ENCODE measurements around the gene MAPK14. TPM values are rescaled to one million over a fixed set of nuclear protein-coding genes. Genes with fewer than 3 reads are reported as not detected.

Gene MAPK14
- 21.1 to 27.6 TPM (median 25.5 TPM) in 5 replicates for total RNA-seq (2022; extraction: Qiagen RNA extraction; ENCODE audit: low read depth)

DNA sequence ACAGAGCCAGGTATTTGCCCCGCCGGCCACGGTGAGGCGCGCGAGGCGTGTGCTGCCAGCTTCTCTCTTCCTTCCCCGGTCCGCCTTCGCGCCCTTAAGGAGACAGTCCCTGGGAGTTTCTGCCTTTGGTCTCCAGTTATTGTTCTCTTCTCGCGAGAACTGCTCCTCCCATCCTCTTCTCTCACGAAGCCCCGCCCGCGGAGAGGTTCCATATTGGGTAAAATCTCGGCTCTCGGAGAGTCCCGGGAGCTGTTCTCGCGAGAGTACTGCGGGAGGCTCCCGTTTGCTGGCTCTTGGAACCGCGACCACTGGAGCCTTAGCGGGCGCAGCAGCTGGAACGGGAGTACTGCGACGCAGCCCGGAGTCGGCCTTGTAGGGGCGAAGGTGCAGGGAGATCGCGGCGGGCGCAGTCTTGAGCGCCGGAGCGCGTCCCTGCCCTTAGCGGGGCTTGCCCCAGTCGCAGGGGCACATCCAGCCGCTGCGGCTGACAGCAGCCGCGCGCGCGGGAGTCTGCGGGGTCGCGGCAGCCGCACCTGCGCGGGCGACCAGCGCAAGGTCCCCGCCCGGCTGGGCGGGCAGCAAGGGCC lies at the start of gene MAPK14:
TSS of gene MAPK14 (plus strand) at position 308 of the 587 bp plus-strand sequence. CDS start 350 bp downstream, outside the sequence.

GRCh38 chr6:36023996-36024795 lies 3.4 kb upstream of the MAPK14 start, which contains the start of gene SLC26A8:
TSS of gene SLC26A8 (minus strand) at chr6:36024641. CDS start at chr6:36019707, 4,934 bp downstream.

GRCh38 chr6:36129941-36130666 lies 102.5 kb downstream of the MAPK14 start, which contains the start of gene MAPK13:
TSS of gene MAPK13 (plus strand) at chr6:36130513. CDS start at chr6:36130583, 70 bp downstream.

Other genes with a start within 250 kb of the MAPK14 start
- not detected in 5 replicates for gene CLPSL1, start 246.8 kb upstream of the MAPK14 start, total RNA-seq (2022; extraction: Qiagen RNA extraction; ENCODE audit: low read depth)
- gene CLPS, start 230.5 kb upstream of the MAPK14 start, total RNA-seq (2022; extraction: Qiagen RNA extraction; ENCODE audit: low read depth) = not detected in 5 replicates
- 0.05 TPM in 1 of 5 replicates, not detected in the others for gene LHFPL5, start 222.5 kb upstream of the MAPK14 start, total RNA-seq (2022; extraction: Qiagen RNA extraction; ENCODE audit: low read depth)
- 20.8 to 51.4 TPM (median 35.2 TPM) in 5 replicates for gene SRPK1, start 106.7 kb upstream of the MAPK14 start, total RNA-seq (2022; extraction: Qiagen RNA extraction; ENCODE audit: low read depth)
- not detected in 5 replicates for gene SLC26A8, start 3.2 kb upstream of the MAPK14 start, total RNA-seq (2022; extraction: Qiagen RNA extraction; ENCODE audit: low read depth)
- gene MAPK13, start 102.7 kb downstream of the MAPK14 start, total RNA-seq (2022; extraction: Qiagen RNA extraction; ENCODE audit: low read depth) = 0.96 to 1.6 TPM (median 1.3 TPM) in 5 replicates
- 10.1 to 12.2 TPM (median 11.1 TPM) in 5 replicates for gene BRPF3, start 168.9 kb downstream of the MAPK14 start, total RNA-seq (2022; extraction: Qiagen RNA extraction; ENCODE audit: low read depth)
- not detected in 5 replicates for gene PNPLA1, start 242.3 kb downstream of the MAPK14 start, total RNA-seq (2022; extraction: Qiagen RNA extraction; ENCODE audit: low read depth)

Data from A549 treated with RU486 at 1 μM for 4 hours (cell line).